Fibroblast of pulmonary artery (primary cell): ENCODE results near the gene ARHGEF37.
A peak's percentile ranks its signal among the peaks of the same experiment; 100 is the strongest.

Experiments
- DNase-seq: peaks from one replicate; pipeline ENCODE4 v3.0.0-alpha.2; 2010; ENCODE audit warnings: low read depth
- H3K4me3 ChIP-seq: replicated peaks from 2 replicates; pipeline ENCODE4 v1.5.1; 2011; ENCODE audit warnings: low read depth, mild to moderate bottlenecking, control low read depth, low read length, moderate library complexity
- TF ChIP-seq, protein P1 (sequence below): IDR thresholded peaks from 2 replicates; pipeline ENCODE4 v1.5.1; 2011; ENCODE audit warnings: mild to moderate bottlenecking, control low read depth, low read length, inconsistent platforms; ENCODE audit errors: missing control alignments

Gene ARHGEF37

DNA sequence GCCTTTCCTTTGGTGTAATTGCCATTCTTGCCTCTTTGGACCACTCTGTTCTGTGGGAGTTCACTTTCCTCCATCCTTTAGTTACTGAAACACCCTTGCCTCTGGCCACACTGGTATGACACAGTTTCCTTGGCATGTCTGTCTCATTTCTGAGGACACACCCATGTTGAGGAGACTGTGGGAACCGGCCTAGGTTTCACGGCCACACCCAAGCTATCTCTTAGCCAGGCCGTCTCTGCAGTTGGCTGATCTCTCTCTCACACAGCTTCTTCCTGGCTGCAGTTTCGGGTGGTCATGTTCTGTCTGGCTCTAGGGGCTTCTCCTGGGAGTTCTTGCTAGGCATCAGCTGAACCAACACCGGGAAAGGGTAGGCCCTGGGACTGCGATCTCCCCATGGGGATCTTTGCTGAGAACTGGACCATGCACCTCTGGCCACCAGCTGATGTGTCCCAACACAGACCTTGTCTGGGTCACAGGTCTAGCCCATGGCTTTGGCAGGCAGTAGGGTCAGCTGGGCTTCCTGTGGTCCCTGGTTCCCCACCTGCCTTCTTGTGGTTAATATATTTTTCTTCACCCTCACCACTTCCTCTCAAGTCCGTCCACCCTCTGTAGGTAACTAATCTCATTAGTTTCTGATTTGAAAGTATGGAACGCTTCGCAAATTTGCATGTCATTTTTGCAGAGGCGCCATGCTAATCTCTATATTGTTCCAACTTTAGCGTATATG lies 24.9 kb downstream of the ARHGEF37 start:
- TF ChIP-seq, protein P1, sequence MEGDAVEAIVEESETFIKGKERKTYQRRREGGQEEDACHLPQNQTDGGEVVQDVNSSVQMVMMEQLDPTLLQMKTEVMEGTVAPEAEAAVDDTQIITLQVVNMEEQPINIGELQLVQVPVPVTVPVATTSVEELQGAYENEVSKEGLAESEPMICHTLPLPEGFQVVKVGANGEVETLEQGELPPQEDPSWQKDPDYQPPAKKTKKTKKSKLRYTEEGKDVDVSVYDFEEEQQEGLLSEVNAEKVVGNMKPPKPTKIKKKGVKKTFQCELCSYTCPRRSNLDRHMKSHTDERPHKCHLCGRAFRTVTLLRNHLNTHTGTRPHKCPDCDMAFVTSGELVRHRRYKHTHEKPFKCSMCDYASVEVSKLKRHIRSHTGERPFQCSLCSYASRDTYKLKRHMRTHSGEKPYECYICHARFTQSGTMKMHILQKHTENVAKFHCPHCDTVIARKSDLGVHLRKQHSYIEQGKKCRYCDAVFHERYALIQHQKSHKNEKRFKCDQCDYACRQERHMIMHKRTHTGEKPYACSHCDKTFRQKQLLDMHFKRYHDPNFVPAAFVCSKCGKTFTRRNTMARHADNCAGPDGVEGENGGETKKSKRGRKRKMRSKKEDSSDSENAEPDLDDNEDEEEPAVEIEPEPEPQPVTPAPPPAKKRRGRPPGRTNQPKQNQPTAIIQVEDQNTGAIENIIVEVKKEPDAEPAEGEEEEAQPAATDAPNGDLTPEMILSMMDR, result no peak
- H3K4me3 ChIP-seq, result no peak overlapping the region
- peak; percentile 71 for DNase-seq

DNA sequence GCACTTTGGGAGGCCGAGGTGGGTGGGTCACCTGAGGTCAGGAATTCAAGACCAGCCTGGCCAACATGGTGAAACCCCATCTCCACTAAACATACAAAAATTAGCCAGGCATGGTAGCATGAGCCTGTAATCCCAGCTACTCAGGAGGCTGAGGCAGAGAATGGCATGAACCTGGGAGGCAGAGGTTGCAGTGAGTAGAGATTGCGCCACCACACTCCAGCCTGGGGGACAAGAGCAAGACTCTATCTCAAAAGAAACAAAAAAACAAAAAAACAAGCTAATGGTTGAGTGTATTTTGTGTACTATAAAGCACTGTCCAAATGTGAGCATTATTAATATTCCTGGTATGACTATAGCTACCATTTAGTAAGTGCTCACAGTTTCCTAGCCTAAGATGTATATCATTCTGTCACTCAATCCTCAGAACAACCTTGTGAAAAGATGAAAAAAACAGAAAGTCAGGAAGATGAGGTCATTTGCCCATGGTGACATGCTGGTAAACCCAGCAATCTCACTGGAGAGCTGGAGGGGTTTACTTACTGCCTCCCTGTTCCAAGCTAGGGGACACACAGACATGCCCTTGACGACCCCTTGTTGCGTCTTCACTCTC lies 27.7 kb downstream of the ARHGEF37 start:
- DNase-seq, result no peak
- TF ChIP-seq, protein P1, result no peak
- no peak overlapping the region for H3K4me3 ChIP-seq

GRCh38 chr5:149609640-149610219 lies 28.4 kb downstream of the ARHGEF37 start:
- H3K4me3 ChIP-seq, result no peak overlapping the region
- no peak for DNase-seq
- TF ChIP-seq, protein P1, result no peak

DNA sequence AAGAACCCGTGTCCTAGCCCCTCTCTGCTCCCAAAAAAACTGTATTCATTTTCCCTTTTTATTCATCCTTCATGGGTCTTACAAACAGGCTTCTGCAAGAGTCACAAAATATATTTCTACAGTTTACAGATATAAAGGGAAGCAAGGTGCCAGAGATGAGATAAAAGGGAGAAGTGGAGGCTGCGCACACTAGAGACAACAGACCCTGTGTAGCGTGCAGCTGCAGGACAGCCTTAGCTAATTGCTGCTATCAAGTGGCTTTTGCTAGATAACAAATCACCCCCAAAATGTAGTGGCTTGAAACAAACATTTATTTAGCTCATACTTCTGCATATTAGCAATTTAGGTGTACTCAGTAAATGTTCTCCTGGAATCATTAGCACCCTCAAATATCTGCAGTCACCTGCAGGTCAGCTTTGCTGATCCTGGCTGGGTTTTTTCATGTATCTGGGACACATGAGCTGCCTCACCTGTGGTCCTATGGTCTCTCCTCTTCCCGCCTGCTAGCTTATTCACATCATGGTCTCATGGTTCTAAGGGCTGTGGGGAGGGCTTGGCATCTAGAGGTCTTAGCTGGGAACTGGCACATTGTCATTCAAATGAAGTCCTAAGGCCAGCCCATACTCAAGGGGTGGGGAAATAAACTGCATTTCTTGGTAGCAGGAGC lies 29.4 kb downstream of the ARHGEF37 start:
- TF ChIP-seq, protein P1, result no peak
- no peak overlapping the region for H3K4me3 ChIP-seq
- DNase-seq, result no peak

- TF ChIP-seq, protein P1, result no peak
- no peak overlapping the region for H3K4me3 ChIP-seq
- DNase-seq, result peak; percentile 61
Observed at GRCh38 chr5:149611326-149611725, 30.0 kb downstream of the ARHGEF37 start.

- no peak overlapping the region for H3K4me3 ChIP-seq
- DNase-seq, result no peak
- TF ChIP-seq, protein P1, result no peak
Observed at GRCh38 chr5:149614034-149614907, 33.0 kb downstream of the ARHGEF37 start.
